A204.1 (cell line): ENCODE measurements around the gene SLC5A5.

Experiments used
- FAIRE-seq: peaks from 2 replicates; lab custom pipeline; 2012; peaks lifted over from hg19 to GRCh38; lab: Jason Lieb, UNC

The SLC5A5 gene

GRCh38 chr19:17871878-17872250 is at the start of gene SLC5A5:
Gene SLC5A5 (plus strand): TSS chr19:17871945. CDS start chr19:17872320, 375 bp downstream.
- FAIRE-seq: no peak

- no peak for FAIRE-seq
Measured at GRCh38 chr19:17824339-17824738, 47.4 kb upstream of the SLC5A5 start.

- no peak for FAIRE-seq
Measured at GRCh38 chr19:17826508-17827056, 45.2 kb upstream of the SLC5A5 start.

GRCh38 chr19:17829855-17830566 is 41.7 kb upstream of the SLC5A5 start:
- FAIRE-seq: no peak

- no peak for FAIRE-seq
Measured at GRCh38 chr19:17830567-17831418, 41.0 kb upstream of the SLC5A5 start.

GRCh38 chr19:17831419-17831888 is 40.3 kb upstream of the SLC5A5 start:
- FAIRE-seq: no peak

- no peak for FAIRE-seq
Measured at GRCh38 chr19:17832443-17833208, 39.1 kb upstream of the SLC5A5 start.

GRCh38 chr19:17834350-17835181 is 37.2 kb upstream of the SLC5A5 start:
- no peak for FAIRE-seq

- no peak for FAIRE-seq
Measured at GRCh38 chr19:17835182-17836006, 36.4 kb upstream of the SLC5A5 start.

GRCh38 chr19:17836530-17836929 is 35.2 kb upstream of the SLC5A5 start:
- no peak for FAIRE-seq

GRCh38 chr19:17837972-17838371 is 33.8 kb upstream of the SLC5A5 start:
- FAIRE-seq: no peak

- FAIRE-seq: no peak
Measured at GRCh38 chr19:17840019-17840418, 31.7 kb upstream of the SLC5A5 start.

- FAIRE-seq: no peak
Measured at GRCh38 chr19:17841371-17841809, 30.4 kb upstream of the SLC5A5 start.

- no peak for FAIRE-seq
Measured at GRCh38 chr19:17841810-17842662, 29.7 kb upstream of the SLC5A5 start.

- no peak for FAIRE-seq
Measured at GRCh38 chr19:17842663-17843291, 29.0 kb upstream of the SLC5A5 start.

GRCh38 chr19:17843292-17843827 is 28.4 kb upstream of the SLC5A5 start:
- no peak for FAIRE-seq

- no peak for FAIRE-seq
Measured at GRCh38 chr19:17843908-17844490, 27.7 kb upstream of the SLC5A5 start.

- FAIRE-seq: no peak
Measured at GRCh38 chr19:17846146-17846545, 25.6 kb upstream of the SLC5A5 start.
